Fibroblast of mammary gland (primary cell): ENCODE data around the gene HMMR.
A peak's percentile ranks its signal among the peaks of the same experiment; 100 is the strongest.

Experiments used
- DNase-seq: peaks from one replicate; pipeline ENCODE4 v3.0.0-alpha.2; 2010; ENCODE audit warnings: low read depth
- H3K4me3 ChIP-seq: 2 replicates; pipeline ENCODE4 v1.5.1; 2011; ENCODE audit warnings: low read depth, mild to moderate bottlenecking, low read length, moderate library complexity; ENCODE audit not compliant: control insufficient read depth
- TF ChIP-seq, protein P1 (sequence below): conservative IDR thresholded peaks from 2 replicates; pipeline ENCODE4 v1.5.1; 2011; ENCODE audit warnings: low read depth, low read length, inconsistent platforms; ENCODE audit not compliant: control insufficient read depth, insufficient read depth

Gene HMMR

DNA sequence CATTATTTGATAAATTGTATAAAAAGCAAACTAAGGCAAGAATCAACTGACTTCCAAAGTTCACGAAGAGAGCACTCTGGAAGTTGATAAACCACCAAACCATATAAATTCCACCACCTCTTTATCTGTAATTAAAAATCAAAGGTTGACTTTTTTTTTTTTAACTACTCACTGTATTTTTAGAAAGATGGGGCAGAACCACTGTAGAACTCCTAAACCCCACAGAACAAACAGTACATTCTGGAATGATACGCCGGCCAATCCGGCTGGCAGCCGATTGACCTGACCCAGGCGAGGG lies 23.5 kb upstream of the HMMR start:
- TF ChIP-seq, protein P1, sequence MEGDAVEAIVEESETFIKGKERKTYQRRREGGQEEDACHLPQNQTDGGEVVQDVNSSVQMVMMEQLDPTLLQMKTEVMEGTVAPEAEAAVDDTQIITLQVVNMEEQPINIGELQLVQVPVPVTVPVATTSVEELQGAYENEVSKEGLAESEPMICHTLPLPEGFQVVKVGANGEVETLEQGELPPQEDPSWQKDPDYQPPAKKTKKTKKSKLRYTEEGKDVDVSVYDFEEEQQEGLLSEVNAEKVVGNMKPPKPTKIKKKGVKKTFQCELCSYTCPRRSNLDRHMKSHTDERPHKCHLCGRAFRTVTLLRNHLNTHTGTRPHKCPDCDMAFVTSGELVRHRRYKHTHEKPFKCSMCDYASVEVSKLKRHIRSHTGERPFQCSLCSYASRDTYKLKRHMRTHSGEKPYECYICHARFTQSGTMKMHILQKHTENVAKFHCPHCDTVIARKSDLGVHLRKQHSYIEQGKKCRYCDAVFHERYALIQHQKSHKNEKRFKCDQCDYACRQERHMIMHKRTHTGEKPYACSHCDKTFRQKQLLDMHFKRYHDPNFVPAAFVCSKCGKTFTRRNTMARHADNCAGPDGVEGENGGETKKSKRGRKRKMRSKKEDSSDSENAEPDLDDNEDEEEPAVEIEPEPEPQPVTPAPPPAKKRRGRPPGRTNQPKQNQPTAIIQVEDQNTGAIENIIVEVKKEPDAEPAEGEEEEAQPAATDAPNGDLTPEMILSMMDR = no peak

DNA sequence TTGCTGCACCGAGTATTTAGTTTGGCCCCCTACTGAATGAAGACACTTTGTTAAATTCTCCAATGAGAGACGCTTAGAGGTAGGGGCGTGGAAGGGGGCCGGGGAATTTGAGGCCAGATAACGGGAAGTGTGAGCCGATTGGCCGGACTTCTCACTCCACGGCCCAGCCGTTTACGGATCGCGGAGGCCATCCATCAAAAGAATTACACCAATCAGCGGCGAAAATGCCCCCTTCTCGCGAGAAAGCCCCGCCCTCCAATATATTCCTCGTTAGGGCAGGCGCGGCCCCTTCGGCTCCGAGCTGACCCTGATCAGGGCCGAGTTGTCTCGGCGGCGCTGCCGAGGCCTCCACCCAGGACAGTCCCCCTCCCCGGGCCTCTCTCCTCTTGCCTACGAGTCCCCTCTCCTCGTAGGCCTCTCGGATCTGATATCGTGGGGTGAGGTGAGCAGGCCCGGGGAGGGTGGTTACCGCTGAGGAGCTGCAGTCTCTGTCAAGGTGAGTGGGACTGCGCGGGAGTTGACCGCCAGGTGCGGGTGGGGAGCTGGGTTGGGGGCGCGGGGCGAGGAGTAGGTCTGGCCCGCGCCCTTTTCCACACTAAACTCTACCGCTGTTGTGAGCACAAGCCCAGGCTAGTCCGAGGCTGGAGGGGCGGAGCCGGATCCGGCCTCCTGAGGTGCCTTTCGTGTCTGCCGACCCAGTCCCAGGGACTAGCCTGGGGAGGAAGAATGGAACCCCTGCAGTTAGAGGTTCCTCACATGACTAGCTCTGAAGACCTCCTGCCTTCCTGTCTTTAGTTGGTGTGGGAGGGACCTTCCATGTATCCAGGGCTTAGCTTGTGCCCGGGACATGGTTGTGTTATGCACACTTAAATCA lies 22.9 kb upstream of the HMMR start, which contains the start of gene CCNG1:
Gene CCNG1 (plus strand): TSS at position 287 of the 874 bp plus-strand sequence. CDS start 1,662 bp downstream, outside the sequence.
- DNase-seq = peak; percentile 95
- TF ChIP-seq, protein P1 = no peak
- peak within 1 kb of the TSS; percentile 92 for H3K4me3 ChIP-seq

More for the DNA sequence above, 23.5 kb upstream of the HMMR start:
- H3K4me3 ChIP-seq = peak overlapping the region; percentile 92
- no peak for DNase-seq

GRCh38 chr5:163439092-163439425 lies 21.4 kb upstream of the HMMR start:
- TF ChIP-seq, protein P1 = no peak
- peak overlapping the region; percentile 92 for H3K4me3 ChIP-seq
- peak; percentile 41 for DNase-seq

- TF ChIP-seq, protein P1 = no peak
- no peak overlapping the region for H3K4me3 ChIP-seq
- DNase-seq = no peak
Measured at GRCh38 chr5:163440954-163441353, 19.5 kb upstream of the HMMR start.

GRCh38 chr5:163444526-163444925 lies 15.9 kb upstream of the HMMR start:
- H3K4me3 ChIP-seq = no peak overlapping the region
- TF ChIP-seq, protein P1 = no peak
- DNase-seq = no peak

GRCh38 chr5:163445345-163445744 lies 15.1 kb upstream of the HMMR start:
- TF ChIP-seq, protein P1 = no peak
- no peak overlapping the region for H3K4me3 ChIP-seq
- no peak for DNase-seq
